H1 (cell line): ENCODE results near the gene HSD11B1L. TPM values are rescaled to one million over a fixed set of nuclear protein-coding genes. Genes with fewer than 3 reads are reported as not detected.

Source experiments
- CTCF ChIA-PET: fragments of 300-600 bp; sonication (Branson Sonifier 250); formaldehyde crosslinking; loops from one replicate; lab custom pipeline; 2021; ENCODE audit not compliant: partially characterized antibody; lab: Charles Lee
- POLR2A ChIA-PET: fragments of 300-600 bp; sonication (Branson Sonifier 250); formaldehyde crosslinking; loops from one replicate; lab custom pipeline; 2021; ENCODE audit warnings: inconsistent platforms; ENCODE audit not compliant: partially characterized antibody; lab: Charles Lee
- DNase-seq, 2 experiments: peaks; one replicate each; pipeline versions ENCODE4 v3.0.0 to v3.0.0-alpha.2; 2010 to 2022; ENCODE audit warnings: low spot score in 2 of 2, low read depth in 1 of 2, mixed read lengths in 1 of 2
- FAIRE-seq: peaks from 2 replicates; lab custom pipeline; 2011; peaks lifted over from hg19 to GRCh38; lab: Jason Lieb, UNC
- H2AFZ ChIP-seq: 2 replicates; pipeline ENCODE4 v1.8.1; 2012; ENCODE audit warnings: low read length, inconsistent platforms
- H2AK5ac ChIP-seq: 2 replicates; pipeline ENCODE4 v1.6.1; 2013; ENCODE audit warnings: low read depth, low read length
- H2BK120ac ChIP-seq: replicated peaks from 2 replicates; pipeline ENCODE3; 2013; ENCODE audit warnings: low read depth, low read length, inconsistent platforms
- H2BK12ac ChIP-seq: 2 replicates; pipeline ENCODE4 v1.6.1; 2013; ENCODE audit warnings: low read depth, low read length
- H2BK15ac ChIP-seq: 2 replicates; pipeline ENCODE4 v1.6.1; 2013; ENCODE audit warnings: low read length
- H2BK20ac ChIP-seq: 2 replicates; pipeline ENCODE4 v1.6.1; 2013; ENCODE audit warnings: low read length
- H2BK5ac ChIP-seq: 2 replicates; pipeline ENCODE4 v1.6.1; 2013; ENCODE audit warnings: low read depth, low read length
- H3K14ac ChIP-seq: 2 replicates; pipeline ENCODE4 v1.6.1; 2013; ENCODE audit warnings: inconsistent platforms; ENCODE audit not compliant: insufficient read length
- H3K18ac ChIP-seq: 2 replicates; pipeline ENCODE4 v1.6.1; 2013; ENCODE audit warnings: low read length; ENCODE audit errors: extremely low read depth
- H3K23ac ChIP-seq: 2 replicates; pipeline ENCODE4 v1.6.1; 2013; ENCODE audit warnings: inconsistent platforms; ENCODE audit not compliant: insufficient read length
- H3K23me2 ChIP-seq: 2 replicates; pipeline ENCODE4 v1.6.1; 2013; ENCODE audit warnings: low read depth, low read length
- H3K27ac ChIP-seq: 2 replicates; pipeline ENCODE4 v1.6.1; 2011; ENCODE audit warnings: low read depth, low read length, inconsistent platforms
- H3K27me3 ChIP-seq, 4 experiments: replicated peaks in 1 of 4; 1 replicate in 1 of 4; 2 replicates in 3 of 4; pipeline versions ENCODE4 v1.6.1 to v1.8.1; 2011 to 2013; ENCODE audit warnings: low read length in 3 of 4, mild to moderate bottlenecking in 3 of 4, inconsistent platforms in 2 of 4, mixed read lengths in 2 of 4, moderate library complexity in 1 of 4; ENCODE audit not compliant: control insufficient read depth in 3 of 4, insufficient read depth in 3 of 4; ENCODE audit errors: extremely low read depth in 1 of 4
- H3K36me3 ChIP-seq, 4 experiments: 2 replicates each; pipeline versions ENCODE4 v1.6.1 to v1.8.1; 2011 to 2013; ENCODE audit warnings: mild to moderate bottlenecking in 4 of 4, low read length in 3 of 4, moderate library complexity in 2 of 4, control low read depth in 1 of 4, inconsistent platforms in 1 of 4; ENCODE audit not compliant: insufficient read depth in 4 of 4, control insufficient read depth in 2 of 4
- H3K4ac ChIP-seq: replicated peaks from 2 replicates; pipeline ENCODE3; 2013; ENCODE audit warnings: low read length, low read depth, mixed read lengths, inconsistent platforms; ENCODE audit not compliant: insufficient read length
- H3K4me1 ChIP-seq, 4 experiments: replicated peaks in 1 of 4; 1 replicate in 1 of 4; 2 replicates in 3 of 4; pipeline versions ENCODE4 v1.6.1 to v1.8.1; 2011 to 2013; ENCODE audit warnings: low read length in 3 of 4, inconsistent platforms in 2 of 4, mixed read lengths in 1 of 4; ENCODE audit not compliant: insufficient read depth in 4 of 4, control insufficient read depth in 3 of 4
- H3K4me2 ChIP-seq, 2 experiments: 2 replicates each; pipeline versions ENCODE4 v1.6.1 to v1.8.1; 2011 to 2013; ENCODE audit warnings: low read depth in 2 of 2, low read length in 2 of 2, control low read depth in 1 of 2, inconsistent platforms in 1 of 2, mild to moderate bottlenecking in 1 of 2; ENCODE audit not compliant: insufficient read depth in 1 of 2
- H3K4me3 ChIP-seq, 4 experiments: fragments of 200-600, 300-600 bp in 1 of 4; sonication (generic), shearing (Covaris generic), sonication (Bioruptor Twin) in 1 of 4; 2 replicates each; pipeline versions ENCODE4 v1.5.1 to v1.8.1; 2011 to 2016; ENCODE audit warnings: low read length in 4 of 4, low read depth in 3 of 4, control low read depth in 2 of 4, inconsistent platforms in 2 of 4, mild to moderate bottlenecking in 2 of 4, mixed read lengths in 1 of 4, moderate library complexity in 1 of 4; ENCODE audit not compliant: insufficient read depth in 2 of 4; ENCODE audit errors: extremely low read depth in 1 of 4
- H3K56ac ChIP-seq: replicated peaks from 2 replicates; pipeline ENCODE3; 2013; ENCODE audit warnings: low read depth, mild to moderate bottlenecking, mixed read lengths, low read length, inconsistent platforms; ENCODE audit not compliant: insufficient read length
- H3K79me1 ChIP-seq: 2 replicates; pipeline ENCODE4 v1.6.1; 2013; ENCODE audit warnings: low read depth, low read length, control low read depth
- H3K79me2 ChIP-seq, 2 experiments: 2 replicates each; pipeline versions ENCODE4 v1.6.1 to v1.8.1; 2012 to 2013; ENCODE audit warnings: low read length in 2 of 2, mild to moderate bottlenecking in 2 of 2, inconsistent platforms in 1 of 2; ENCODE audit not compliant: insufficient read depth in 2 of 2, control insufficient read depth in 1 of 2
- H3K9ac ChIP-seq, 4 experiments: replicated peaks in 1 of 4; 1 replicate in 1 of 4; 2 replicates in 3 of 4; pipeline versions ENCODE4 v1.6.1 to v1.8.1; 2011 to 2013; ENCODE audit warnings: low read depth in 3 of 4, low read length in 3 of 4, control low read depth in 2 of 4, mild to moderate bottlenecking in 2 of 4, moderate library complexity in 2 of 4, inconsistent platforms in 1 of 4; ENCODE audit errors: extremely low read depth in 1 of 4
- H3K9me3 ChIP-seq, 2 experiments: 2 replicates each; pipeline versions ENCODE4 v1.6.1 to v1.8.1; 2012 to 2013; ENCODE audit warnings: mild to moderate bottlenecking in 2 of 2, moderate library complexity in 2 of 2, control low read depth in 1 of 2, inconsistent platforms in 1 of 2, low read depth in 1 of 2, low read length in 1 of 2, mixed read lengths in 1 of 2; ENCODE audit not compliant: insufficient read depth in 2 of 2
- H4K20me1 ChIP-seq, 2 experiments: replicated peaks in 1 of 2; 2 replicates each; pipeline versions ENCODE3 to v1.8.1; 2011 to 2013; ENCODE audit warnings: inconsistent platforms in 2 of 2, low read length in 2 of 2, mild to moderate bottlenecking in 1 of 2; ENCODE audit not compliant: insufficient read depth in 2 of 2, control insufficient read depth in 1 of 2
- H4K5ac ChIP-seq: 2 replicates; pipeline ENCODE4 v1.6.1; 2013; ENCODE audit warnings: low read length, low read depth, mixed read lengths, inconsistent platforms; ENCODE audit not compliant: insufficient read length
- H4K8ac ChIP-seq: 2 replicates; pipeline ENCODE4 v1.8.0; 2013; ENCODE audit warnings: mild to moderate bottlenecking, moderate library complexity, low read length, inconsistent platforms; ENCODE audit not compliant: insufficient read depth; ENCODE audit errors: extremely low read depth
- H4K91ac ChIP-seq: replicated peaks from 2 replicates; pipeline ENCODE3; 2013; ENCODE audit warnings: low read length, mixed read lengths, inconsistent platforms; ENCODE audit not compliant: insufficient read length
- CBX5 ChIP-seq: fragments of 300-800, 300-1000 bp; sonication (generic); IDR thresholded peaks from 2 replicates; pipeline ENCODE4 v1.7.1; 2016; ENCODE audit warnings: antibody characterized with exemption, low read length, low read depth
- CTCF ChIP-seq, 3 experiments: IDR thresholded peaks; 1 replicate in 2 of 3; 2 replicates in 1 of 3; pipeline versions ENCODE4 v1.5.1 to v1.6.1; 2011; ENCODE audit warnings: low read length in 3 of 3, mild to moderate bottlenecking in 3 of 3, inconsistent platforms in 2 of 3, low read depth in 1 of 3, moderate library complexity in 1 of 3; ENCODE audit not compliant: insufficient read depth in 1 of 3; ENCODE audit errors: control extremely low read depth in 1 of 3
- SP4 ChIP-seq: IDR thresholded peaks from 2 replicates; pipeline ENCODE4 v1.6.1; 2012; ENCODE audit warnings: low read length, inconsistent platforms
- TAF1 ChIP-seq: IDR thresholded peaks from 2 replicates; pipeline ENCODE4 v1.6.1; 2011; ENCODE audit warnings: mild to moderate bottlenecking, low read depth, low read length
- TCF12 ChIP-seq: IDR thresholded peaks from 2 replicates; pipeline ENCODE4 v1.6.1; 2011; ENCODE audit warnings: low read depth, mild to moderate bottlenecking, low read length
- WGBS, 2 experiments: shearing (Covaris generic) in 1 of 2; methylation state at CpG; one replicate each; pipeline versions ENCODE4 v1.1.6 to v1.1.7; 2013 to 2015; ENCODE audit warnings: low lambda C conversion rate in 2 of 2, mixed read lengths in 2 of 2, inconsistent platforms in 1 of 2, low coverage in 1 of 2, missing lambda C conversion rate in 1 of 2; ENCODE audit not compliant: insufficient replicate concordance in 2 of 2, insufficient coverage in 1 of 2, insufficient read length in 1 of 2; ENCODE audit errors: extremely low coverage in 1 of 2, missing lambda C conversion rate in 1 of 2; 5-methylcytosine and 5-hydroxymethylcytosine counted together
- polyA plus RNA-seq, 7 experiments: library from polyadenylated mRNA; depleted of rRNA in 3 of 7; stranded (reverse) in 5 of 7; unstranded in 2 of 7; fragments of >200 nt in 5 of 7; fragments of 200-250 nt in 2 of 7; gene quantifications; 1 replicate in 5 of 7; 2 replicates in 1 of 7; 4 replicates in 1 of 7; pipeline versions ENCODE4 v1.2.1 to v1.2.3, GENCODE V29; 2011 to 2013; ENCODE audit warnings: missing spikeins in 2 of 7, mixed read lengths in 2 of 7
- total RNA-seq: library from RNA; stranded (reverse); fragmentation: NEBNext Ultra II Directional; extraction: Animal tissue kit (Norgen Biotek cat#: 25700); gene quantifications from 2 replicates; pipeline ENCODE4 v1.2.1, GENCODE V29; 2021

Gene HSD11B1L
- total and polyA plus RNA-seq, 2 of the 8 experiments (the other 6 are each of a cell fraction or from before 2014, with no cell fraction given) = 8.2 to 20.6 TPM

DNA sequence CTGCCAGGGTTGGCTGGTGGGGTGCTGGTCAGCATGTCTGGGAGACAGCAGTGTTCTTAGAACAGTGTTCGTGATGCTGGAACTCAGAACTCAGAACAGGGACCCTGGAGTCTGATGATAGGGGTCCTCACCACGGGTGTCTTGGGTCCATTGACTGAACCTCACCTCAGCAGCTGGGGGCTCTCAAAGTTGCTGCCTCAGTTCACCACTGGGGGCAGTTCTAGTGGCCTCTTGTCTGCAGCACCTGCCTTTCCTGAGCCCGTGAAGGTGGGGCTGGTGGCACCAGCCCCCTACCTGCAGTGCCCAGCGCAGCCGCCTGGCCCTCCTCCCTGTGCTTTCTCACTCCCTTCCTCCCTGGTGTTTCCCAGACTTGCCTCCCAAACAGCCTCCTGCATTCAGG lies 29.5 kb upstream of the HSD11B1L start:
- H3K36me3 ChIP-seq = peaks cover 46 to 90% (median 78%) of the 10 kb centered on the region in 4 experiments
- FAIRE-seq = no peak
- no peak overlapping the region for H4K91ac ChIP-seq
- H2BK15ac ChIP-seq = no peak overlapping the region
- H4K8ac ChIP-seq = no peak overlapping the region
- ChIA-PET POLR2A (interaction anchor here (1.1 kb wide), 2 partner anchors 18 to 29 kb away, joined by 3 to 4 read pairs; partner anchors contain the start of genes SAFB and SAFB2), CTCF (interaction anchor here (0.8 to 1.2 kb wide), 3 partner anchors 9 to 17 kb away, joined by 3 to 4 read pairs (median 4); no protein-coding TSS in a partner anchor)
- H3K9ac ChIP-seq = no peak overlapping the region
- H3K23ac ChIP-seq = no peak overlapping the region
- 0 out of 4 replicates have a peak, but pooled peaks cover 0 to 8% of the 10 kb centered on the region in 2 experiments for H3K79me2 ChIP-seq
- H3K56ac ChIP-seq = no peak overlapping the region
- no peak overlapping the region for H3K14ac ChIP-seq
- H3K27me3 ChIP-seq = no peaks in the 10 kb centered on the region
- no peak overlapping the region for H2BK20ac ChIP-seq
- H2AFZ ChIP-seq = no peak overlapping the region
- H3K4me2 ChIP-seq = no peak overlapping the region
- no peak overlapping the region for H3K18ac ChIP-seq
- H3K23me2 ChIP-seq = no peaks in the 10 kb centered on the region
- H3K4ac ChIP-seq = no peak overlapping the region
- H3K4me3 ChIP-seq = no peak overlapping the region
- H3K9me3 ChIP-seq = no peaks in the 10 kb centered on the region
- TF ChIP-seq TCF12 (no peak), TAF1 (no peak), CTCF (IDR thresholded peaks at IDR 0.05; ENCODE audit: control extremely low read depth in 1 of 3, insufficient read depth in 1 of 3, low read depth in 1 of 3, low read length in 3 of 3) (peak in 2 of 3 experiments; percentile 8 to 23; a peak in 1 of 4 replicates), CBX5 (no peak), SP4 (no peak)
- H2BK120ac ChIP-seq = no peak overlapping the region
- H2BK12ac ChIP-seq = no peak overlapping the region
- no peak overlapping the region for H3K27ac ChIP-seq
- WGBS, 2 experiments = 91% methylated on average over 5 of the region's 5 CpGs; no CpG with 5 or more reads in 1 of the 2 experiments
- H3K4me1 ChIP-seq = no peaks in the 10 kb centered on the region
- H4K5ac ChIP-seq = no peak overlapping the region
- no peaks in the 10 kb centered on the region; the same call in 1 of the 2 replicates for H3K79me1 ChIP-seq
- DNase-seq = no peak
- H2AK5ac ChIP-seq = no peak overlapping the region
- peaks cover 3 to 14% of the 10 kb centered on the region in 2 experiments for H4K20me1 ChIP-seq
- no peak overlapping the region for H2BK5ac ChIP-seq
